GM21576 (cell line): ENCODE data around the gene PLXNA2.

ENCODE experiments used
- ATAC-seq: cut with Tn5 transposase; IDR thresholded peaks from one replicate; pipeline ENCODE4 v1.9.1; 2021; ENCODE audit warnings: mild to moderate bottlenecking, moderate library complexity; ENCODE audit not compliant: unreplicated experiment

Gene PLXNA2

DNA sequence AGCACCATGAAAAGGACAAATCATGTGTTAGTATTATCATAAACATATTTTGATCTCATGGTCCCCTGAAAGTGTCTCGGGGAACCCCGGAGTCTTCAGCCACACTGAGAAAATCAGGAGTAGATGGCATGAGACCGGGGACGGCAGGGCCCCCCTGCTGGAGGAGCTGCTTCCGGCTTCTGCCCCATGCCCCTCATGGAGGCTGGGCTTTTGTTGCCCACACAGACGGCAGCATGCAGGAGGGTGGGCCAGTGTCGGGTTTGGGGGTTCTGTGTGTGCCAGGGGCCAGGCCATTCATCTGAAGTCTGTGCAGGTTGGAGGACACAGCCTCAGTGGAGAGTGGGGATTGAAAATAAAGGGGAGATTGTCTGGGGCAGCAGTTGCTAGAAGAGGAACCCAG, 258.2 kb downstream of the PLXNA2 start:
- no peak for ATAC-seq

DNA sequence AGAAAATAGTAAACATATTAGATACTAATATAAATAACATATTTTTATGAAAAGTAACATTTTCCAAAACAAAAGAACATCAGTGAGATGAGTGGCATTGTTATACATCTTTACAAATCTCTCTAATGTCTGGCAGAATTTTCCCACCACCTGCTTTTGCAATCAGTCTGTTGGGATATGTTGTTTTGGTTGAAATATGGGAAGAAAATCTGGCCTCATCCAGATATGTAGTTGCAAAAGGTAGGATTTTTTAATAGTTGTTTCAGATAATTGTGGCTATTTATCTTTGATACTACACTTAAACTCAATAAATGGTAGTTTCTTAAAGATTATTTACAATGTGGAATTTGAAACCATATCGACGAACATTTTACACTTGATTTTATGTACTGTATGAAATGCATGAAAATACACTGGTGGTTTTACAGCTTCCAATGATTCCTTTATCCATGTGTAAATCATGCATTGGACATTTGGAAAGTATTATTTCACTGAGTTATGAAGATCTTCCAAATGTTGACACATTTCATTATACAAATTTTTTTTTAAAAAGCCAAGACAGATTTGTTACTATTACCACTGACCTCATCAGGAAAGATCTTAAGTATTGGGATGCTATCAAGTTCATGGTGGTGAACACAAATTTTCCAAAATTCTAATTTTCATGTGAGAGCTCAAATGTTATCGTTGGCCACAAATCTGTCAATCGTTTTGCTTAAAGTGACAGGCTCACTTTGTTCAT, 259.2 kb downstream of the PLXNA2 start:
- no peak for ATAC-seq

DNA sequence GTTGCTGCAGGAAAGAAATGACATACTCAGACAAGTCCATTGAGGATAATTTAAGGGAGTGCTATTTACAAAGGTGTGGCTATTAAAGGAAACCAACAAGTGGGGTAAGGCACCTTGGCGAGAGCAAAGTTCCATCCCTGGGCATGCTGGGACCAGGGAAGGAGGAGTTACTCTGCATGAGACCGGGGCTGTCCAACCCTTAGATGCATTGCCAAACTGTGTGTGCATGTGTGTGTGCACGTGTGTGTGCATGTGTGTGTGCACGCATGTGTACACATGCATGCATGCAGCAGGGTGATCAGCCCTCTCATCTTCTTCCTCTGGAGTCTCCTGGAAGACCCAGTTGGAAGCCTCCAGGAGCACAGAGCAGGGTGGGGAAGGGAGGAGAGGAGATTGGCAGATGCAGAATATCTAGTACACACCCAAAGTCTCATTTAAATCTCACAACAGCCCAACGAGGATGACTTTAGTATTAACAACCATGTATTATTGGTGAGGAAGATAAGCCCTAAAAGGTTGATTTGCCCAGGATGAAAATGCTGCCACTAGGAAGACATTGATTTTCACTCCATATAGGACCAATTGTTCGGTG, 261.0 kb downstream of the PLXNA2 start:
- ATAC-seq: no peak

DNA sequence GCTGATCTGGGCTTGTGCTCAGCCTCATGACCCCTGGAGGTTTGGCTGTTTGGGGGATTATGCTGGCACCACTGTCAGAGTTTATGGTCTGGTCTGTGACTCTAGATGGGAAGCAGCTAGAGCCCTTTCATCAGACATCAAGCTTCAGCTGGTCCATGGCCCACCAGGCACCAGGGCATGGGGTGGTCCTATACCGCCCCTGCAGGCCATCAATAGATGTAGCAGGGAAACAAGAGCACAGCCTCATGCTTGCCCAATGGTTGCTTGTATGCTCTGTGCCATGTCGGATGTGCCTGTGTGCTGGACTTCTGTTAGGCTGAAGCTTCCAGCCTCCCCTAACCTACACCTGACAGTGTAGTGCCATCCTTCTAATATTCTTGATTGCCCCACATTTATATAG, 262.2 kb downstream of the PLXNA2 start:
- ATAC-seq: no peak

DNA sequence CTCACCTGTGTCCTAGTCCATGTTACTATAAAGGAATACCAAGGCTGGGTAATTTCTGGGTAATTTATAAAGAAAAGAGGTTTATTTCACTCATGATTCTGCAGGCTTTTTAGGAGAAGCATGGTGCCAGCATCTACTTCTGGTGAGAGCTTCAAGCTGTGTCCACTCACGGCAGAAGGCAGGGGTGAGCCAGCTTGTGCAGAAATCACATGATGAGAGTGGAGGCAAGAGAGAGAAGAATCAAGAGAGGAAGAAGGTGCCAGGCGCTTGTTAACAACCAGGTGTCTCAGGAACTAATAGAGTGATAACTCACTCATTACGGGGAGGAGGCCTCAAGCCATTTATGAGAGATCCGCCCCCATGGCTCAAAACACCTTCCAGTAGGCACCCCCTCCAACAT, 265.7 kb downstream of the PLXNA2 start:
- ATAC-seq: no peak

DNA sequence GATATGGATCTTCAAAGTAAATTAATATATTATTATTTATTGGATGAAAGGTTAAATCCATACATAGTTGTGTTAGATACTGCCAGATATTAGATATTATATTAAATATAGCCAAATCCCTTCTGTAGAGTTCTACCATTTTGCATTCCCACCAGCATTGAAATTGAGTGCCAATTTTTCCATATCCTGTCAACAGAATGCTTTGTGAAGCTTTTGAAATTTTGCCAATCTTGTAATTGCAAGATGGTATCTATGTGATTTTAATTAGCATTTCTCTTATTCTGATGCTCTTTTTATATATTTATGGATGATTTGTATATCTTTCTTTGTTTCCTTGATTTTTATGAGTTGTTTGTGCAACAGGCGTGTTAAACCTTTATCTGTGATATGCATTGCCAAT, 266.3 kb downstream of the PLXNA2 start:
- ATAC-seq: no peak

DNA sequence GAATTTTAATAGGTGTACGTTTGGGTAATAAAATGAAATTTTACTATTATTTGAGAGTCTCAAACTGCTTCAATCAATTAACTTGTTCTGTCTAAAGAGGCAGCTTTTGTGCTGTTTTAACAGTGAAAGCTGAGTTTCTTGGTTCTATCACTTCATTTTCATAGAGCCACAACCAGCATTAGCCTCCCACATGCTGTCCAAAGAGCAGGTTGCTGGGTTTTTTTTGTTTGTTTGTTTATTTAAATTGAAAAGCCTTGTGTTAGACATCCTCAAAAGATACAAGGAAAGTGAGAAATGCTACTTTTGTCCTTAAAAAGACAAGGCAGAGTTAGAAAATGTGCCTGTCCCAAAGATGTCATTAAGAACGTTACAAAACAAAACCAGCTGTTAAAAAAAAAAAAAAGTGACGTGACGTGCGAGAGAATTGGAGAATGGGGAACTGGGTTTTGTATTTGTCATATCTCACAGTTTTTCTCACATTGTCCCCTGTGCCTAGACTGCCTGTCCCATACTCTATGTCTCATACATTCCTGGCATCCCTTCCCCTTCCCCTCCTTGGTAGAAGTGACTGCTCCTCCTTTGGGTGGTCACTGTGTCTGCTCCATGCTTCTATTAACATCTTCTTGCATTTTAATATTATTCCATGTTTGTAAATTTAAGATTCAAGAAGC, 270.2 kb downstream of the PLXNA2 start:
- ATAC-seq: no peak

DNA sequence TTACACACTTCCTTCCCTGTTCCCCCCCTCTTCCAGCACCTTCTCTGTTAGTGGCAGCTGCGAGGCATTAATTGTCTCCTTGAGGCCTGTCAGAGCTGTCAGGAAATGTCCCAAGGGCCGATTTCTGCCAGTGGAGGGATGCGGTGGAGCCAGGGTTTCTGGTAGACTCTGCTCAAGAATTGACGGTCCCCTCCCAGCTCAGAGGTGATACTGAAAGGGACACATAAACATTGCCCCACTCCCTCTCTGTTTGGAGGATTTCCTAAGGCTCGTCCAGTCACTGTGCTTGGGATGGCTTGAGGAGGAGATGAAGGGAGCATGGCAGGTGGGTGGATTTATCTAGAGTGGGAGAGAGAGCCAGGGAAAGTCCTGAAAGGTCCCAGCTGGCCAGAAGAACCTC, 271.8 kb downstream of the PLXNA2 start:
- no peak for ATAC-seq
